AG09309 (cell line): Measurements from ENCODE around the gene UTS2B.

Experiments
- DNase-seq: peaks from one replicate; pipeline ENCODE4 v3.0.0-alpha.2; 2010; ENCODE audit warnings: low read depth
- H3K4me3 ChIP-seq: 2 replicates; pipeline ENCODE4 v1.5.1; 2011; ENCODE audit warnings: mild to moderate bottlenecking, low read depth, low read length, moderate library complexity; ENCODE audit not compliant: control insufficient read depth
- CTCF ChIP-seq: IDR thresholded peaks from 2 replicates; pipeline ENCODE4 v1.5.1; 2011; ENCODE audit warnings: mild to moderate bottlenecking, low read depth, low read length, inconsistent platforms; ENCODE audit not compliant: insufficient read depth, control insufficient read depth; ENCODE audit errors: missing control alignments

UTS2B gene

GRCh38 chr3:191345334-191345733, 15.0 kb upstream of the UTS2B start:
- TF ChIP-seq CTCF, result no peak
- no peak overlapping the region for H3K4me3 ChIP-seq
- DNase-seq, result no peak

- no peak for DNase-seq
- TF ChIP-seq CTCF, result no peak
- no peak overlapping the region for H3K4me3 ChIP-seq
Measured at GRCh38 chr3:191343913-191344312, 13.6 kb upstream of the UTS2B start.

- DNase-seq, result no peak
- no peak for TF ChIP-seq CTCF
- no peak overlapping the region for H3K4me3 ChIP-seq
Measured at GRCh38 chr3:191343115-191343514, 12.8 kb upstream of the UTS2B start.

- no peak for DNase-seq
- TF ChIP-seq CTCF, result no peak
- H3K4me3 ChIP-seq, result no peak overlapping the region
Measured at GRCh38 chr3:191342411-191342810, 12.1 kb upstream of the UTS2B start.

GRCh38 chr3:191342006-191342405, 11.7 kb upstream of the UTS2B start:
- no peak for DNase-seq
- no peak overlapping the region for H3K4me3 ChIP-seq
- no peak for TF ChIP-seq CTCF

- DNase-seq, result no peak
- TF ChIP-seq CTCF, result no peak
- H3K4me3 ChIP-seq, result no peak overlapping the region
Measured at GRCh38 chr3:191340966-191341365, 10.6 kb upstream of the UTS2B start.

- TF ChIP-seq CTCF, result no peak
- DNase-seq, result no peak
- no peak overlapping the region for H3K4me3 ChIP-seq
Measured at GRCh38 chr3:191340351-191340750, 10.0 kb upstream of the UTS2B start.
